ENCODE results near the gene LEPROT. TPM values are rescaled to one million over a fixed set of nuclear protein-coding genes. Genes with fewer than 3 reads are reported as not detected.

The LEPROT gene
- total and polyA plus RNA-seq, 2 of the 8 experiments (the other 6 are each of a cell fraction or from before 2014, with no cell fraction given) = 25.7 to 27.2 TPM

- no peaks in the 10 kb centered on the region for H3K79me2 ChIP-seq (ENCODE audit: control insufficient read depth in 1 of 2, insufficient read depth in 2 of 2, low read length in 2 of 2)
- no peaks in the 10 kb centered on the region for H3K27me3 ChIP-seq (replicated peaks in 1 of 4; ENCODE audit: control insufficient read depth in 3 of 4, extremely low read depth in 1 of 4, insufficient read depth in 3 of 4, low read length in 3 of 4)
- no peak overlapping the region for H2AFZ ChIP-seq (ENCODE audit: low read length)
- H2AK5ac ChIP-seq (ENCODE audit: low read depth, low read length) = no peak overlapping the region
- H3K18ac ChIP-seq (ENCODE audit: extremely low read depth, low read length) = no peak overlapping the region
- H2BK5ac ChIP-seq (ENCODE audit: low read depth, low read length) = no peak overlapping the region
- H3K9ac ChIP-seq (replicated peaks in 1 of 4; ENCODE audit: extremely low read depth in 1 of 4, low read depth in 3 of 4, low read length in 3 of 4) = no peak overlapping the region
- H3K23me2 ChIP-seq (ENCODE audit: low read depth, low read length) = no peaks in the 10 kb centered on the region
- H3K9me3 ChIP-seq (ENCODE audit: insufficient read depth in 2 of 2, low read depth in 1 of 2, low read length in 1 of 2) = peaks cover 0 to 7% of the 10 kb centered on the region in 2 experiments; a peak in 1 of 4 replicates
- no peak overlapping the region for H4K5ac ChIP-seq (ENCODE audit: insufficient read length, low read depth, low read length)
- 95% methylated on average over 2 of the region's 2 CpGs; no CpG with 5 or more reads in 1 of the 2 experiments for WGBS, 2 experiments (ENCODE audit: extremely low coverage in 1 of 2, insufficient coverage in 1 of 2, insufficient read length in 1 of 2, insufficient replicate concordance in 2 of 2, low coverage in 1 of 2, low lambda C conversion rate in 2 of 2, missing lambda C conversion rate in 1 of 2)
- no peak overlapping the region for H4K91ac ChIP-seq (replicated peaks; ENCODE audit: insufficient read length, low read length)
- POLR2A ChIA-PET (ENCODE audit: partially characterized antibody) = no interaction called here
- FAIRE-seq (no peak), DNase-seq (ENCODE audit: low read depth in 1 of 2, low spot score in 2 of 2) (no peak)
- H4K8ac ChIP-seq (ENCODE audit: extremely low read depth, insufficient read depth, low read length) = no peak overlapping the region
- H2BK20ac ChIP-seq (ENCODE audit: low read length) = no peak overlapping the region
- H3K4me3 ChIP-seq (ENCODE audit: extremely low read depth in 1 of 4, insufficient read depth in 2 of 4, low read depth in 3 of 4, low read length in 4 of 4) = no peak overlapping the region
- H2BK15ac ChIP-seq (ENCODE audit: low read length) = no peak overlapping the region
- H3K36me3 ChIP-seq (ENCODE audit: control insufficient read depth in 2 of 4, insufficient read depth in 4 of 4, low read length in 3 of 4) = peaks cover 0 to 2% (median 0%) of the 10 kb centered on the region in 4 experiments; a peak in 2 of 8 replicates
- no peak overlapping the region for H2BK12ac ChIP-seq (ENCODE audit: low read depth, low read length)
- no peak overlapping the region for H2BK120ac ChIP-seq (replicated peaks; ENCODE audit: low read depth, low read length)
- no peak overlapping the region for H3K4me2 ChIP-seq (ENCODE audit: insufficient read depth in 1 of 2, low read depth in 2 of 2, low read length in 2 of 2)
- H3K23ac ChIP-seq (ENCODE audit: insufficient read length) = no peak overlapping the region
- H3K4ac ChIP-seq (replicated peaks; ENCODE audit: insufficient read length, low read depth, low read length) = no peak overlapping the region
- CTCF ChIA-PET (ENCODE audit: partially characterized antibody) = no interaction called here
- no peak overlapping the region for H3K14ac ChIP-seq (ENCODE audit: insufficient read length)
- no peaks in the 10 kb centered on the region for H4K20me1 ChIP-seq (replicated peaks in 1 of 2; ENCODE audit: control insufficient read depth in 1 of 2, insufficient read depth in 2 of 2, low read length in 2 of 2)
- no peak overlapping the region for H3K56ac ChIP-seq (replicated peaks; ENCODE audit: insufficient read length, low read depth, low read length)
- H3K27ac ChIP-seq (ENCODE audit: low read depth, low read length) = no peak overlapping the region
- no peaks in the 10 kb centered on the region for H3K79me1 ChIP-seq (ENCODE audit: low read depth, low read length)
- no peaks in the 10 kb centered on the region for H3K4me1 ChIP-seq (replicated peaks in 1 of 4; ENCODE audit: control insufficient read depth in 3 of 4, insufficient read depth in 4 of 4, low read length in 3 of 4)
- TF ChIP-seq CHD1 (IDR thresholded peaks at IDR 0.05; ENCODE audit: low read depth, low read length) = no peak
- no peak for TF ChIP-seq ATF3 (IDR thresholded peaks at IDR 0.05; ENCODE audit: insufficient read depth, low read depth, low read length)
- no peak for TF ChIP-seq TCF12 (IDR thresholded peaks at IDR 0.05; ENCODE audit: low read depth, low read length)
- no peak for TF ChIP-seq EGR1 (IDR thresholded peaks at IDR 0.05; ENCODE audit: borderline replicate concordance, low read depth, low read length)
- no peak for TF ChIP-seq SIX5 (IDR thresholded peaks at IDR 0.05; ENCODE audit: low read depth, low read length)
- no peak for TF ChIP-seq SAP30 (IDR thresholded peaks at IDR 0.05; ENCODE audit: insufficient read depth, insufficient replicate concordance, low read length)
- no peak for TF ChIP-seq CBX8 (IDR thresholded peaks at IDR 0.05; ENCODE audit: borderline replicate concordance, low read depth, low read length)
- TF ChIP-seq SIN3A (conservative IDR thresholded peaks at IDR 0.05 in 1 of 2, IDR thresholded peaks at IDR 0.05 in 1 of 2; ENCODE audit: low read depth in 1 of 2, low read length in 2 of 2) = no peak
- no peak for TF ChIP-seq CTBP2 (IDR thresholded peaks at IDR 0.05; ENCODE audit: borderline replicate concordance, insufficient read depth, insufficient read length, low read length)
- no peak for TF ChIP-seq SP2 (IDR thresholded peaks at IDR 0.05; ENCODE audit: low read length)
- TF ChIP-seq SUZ12 (IDR thresholded peaks at IDR 0.05; ENCODE audit: low read length) = no peak
- no peak for TF ChIP-seq MAX (IDR thresholded peaks at IDR 0.05)
- TF ChIP-seq RFX5 (IDR thresholded peaks at IDR 0.05; ENCODE audit: borderline replicate concordance, low read depth, low read length) = no peak
- no peak for TF ChIP-seq YY1 (IDR thresholded peaks at IDR 0.05; ENCODE audit: low read depth, low read length)
These were observed 32.6 kb upstream of the LEPROT start for GRCh38 chr1:65387821-65388220.

Measured in H1 (cell line).